ENCODE data around the gene FMN2. TPM values are rescaled to one million over a fixed set of nuclear protein-coding genes. Genes with fewer than 3 reads are reported as not detected.
"Not testable (repeated sequence)": the region's sequence is repeated elsewhere in the genome, so short reads cannot be mapped to it uniquely, and the experiment has no call there.

The FMN2 gene
- total RNA-seq, 1 donor from 2014 or later, result 0.38 TPM

DNA sequence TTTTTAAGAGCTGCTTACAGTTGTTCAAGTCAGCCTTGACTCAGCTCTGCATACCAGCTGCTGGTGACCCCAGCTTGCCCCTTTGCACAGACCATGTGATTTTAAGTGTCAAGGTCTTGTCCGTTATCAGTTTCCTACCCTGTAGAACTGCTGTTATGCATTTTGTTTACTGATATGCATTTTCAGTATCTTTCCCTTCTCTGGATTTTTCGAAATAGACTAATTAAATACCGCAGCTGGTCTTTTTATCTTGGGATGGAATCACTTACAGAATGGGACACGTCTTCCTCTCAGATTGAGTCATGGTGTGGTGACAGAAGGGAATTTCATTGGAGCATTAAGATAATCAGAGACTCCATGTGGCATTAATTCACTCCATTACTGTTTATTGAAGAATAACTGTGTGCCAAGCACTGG, 145.6 kb downstream of the FMN2 start:
- intact Hi-C loops (cut with DNase I), result no loop called here

DNA sequence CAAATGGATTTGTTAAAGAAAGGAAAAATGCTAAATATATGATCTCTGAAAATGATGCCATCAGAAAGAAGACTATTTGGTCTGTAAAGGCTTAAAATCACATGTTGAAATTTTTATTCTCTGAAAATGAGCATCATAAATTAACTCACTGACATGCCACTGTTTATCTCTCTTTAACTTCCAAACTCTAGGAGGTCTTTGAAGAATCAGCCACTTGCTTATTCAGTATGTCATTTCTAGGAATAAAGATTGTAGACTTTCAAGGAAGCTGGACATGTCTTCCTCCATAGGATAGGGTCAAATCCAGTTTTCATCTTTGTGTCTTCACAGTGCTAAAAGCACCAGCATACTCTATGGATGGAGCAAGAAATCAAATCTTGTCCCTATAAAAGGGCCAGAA, 147.6 kb downstream of the FMN2 start:
- intact Hi-C loops (cut with DNase I), result no loop called here

More for the DNA sequence above, 145.6 kb downstream of the FMN2 start:
- no peak for DNase-seq (ENCODE audit: low spot score)

DNA sequence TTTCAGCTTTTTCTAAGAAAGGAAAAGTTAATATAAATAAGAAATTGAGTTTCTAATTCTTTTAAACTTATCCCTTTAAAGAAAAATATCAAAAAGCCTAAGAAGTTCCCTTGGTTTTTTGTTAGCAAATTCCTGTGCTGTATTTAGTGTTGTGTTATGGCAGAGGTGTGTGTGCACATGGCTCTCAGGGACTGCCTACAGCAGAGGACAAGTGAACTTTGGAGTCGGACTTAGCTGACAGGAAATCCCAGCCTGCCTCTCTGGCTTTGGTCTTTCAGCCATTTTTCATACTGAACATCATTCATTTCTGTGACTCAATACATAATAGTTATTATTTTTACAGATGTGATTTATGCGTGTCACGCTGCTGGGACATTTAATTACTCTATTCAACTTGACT, 149.6 kb downstream of the FMN2 start:
- DNase-seq (ENCODE audit: low spot score), result no peak
- intact Hi-C loops (cut with DNase I), result no loop called here

More for the DNA sequence above, 147.6 kb downstream of the FMN2 start:
- DNase-seq (ENCODE audit: low spot score), result no peak

DNA sequence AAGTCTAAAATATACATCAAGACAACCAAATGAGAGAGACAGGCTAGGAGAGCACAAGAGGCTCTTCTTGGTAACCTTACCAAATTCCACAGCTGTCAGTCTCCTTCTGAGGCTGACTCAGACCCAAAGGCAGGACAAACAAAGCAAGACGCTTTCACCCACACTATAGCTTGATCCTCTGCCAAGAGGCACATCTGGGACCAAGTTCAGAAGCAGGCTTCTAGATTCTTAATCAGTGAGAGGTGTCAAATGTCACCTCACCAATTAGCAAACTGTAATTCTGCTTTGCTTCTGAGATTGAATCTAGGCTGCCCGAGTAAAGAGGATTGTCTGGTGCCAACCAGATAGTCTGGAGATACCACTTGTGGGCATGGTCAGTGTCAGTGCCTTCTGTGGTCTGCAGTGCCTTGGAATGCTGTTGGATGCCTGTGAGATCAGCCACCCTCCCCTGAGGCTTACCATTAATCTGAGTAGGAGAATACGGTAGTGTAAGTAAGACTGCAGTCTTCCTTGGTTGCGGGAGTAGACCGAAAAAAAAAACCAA, 151.0 kb downstream of the FMN2 start:
- no peak for DNase-seq (ENCODE audit: low spot score)

DNA sequence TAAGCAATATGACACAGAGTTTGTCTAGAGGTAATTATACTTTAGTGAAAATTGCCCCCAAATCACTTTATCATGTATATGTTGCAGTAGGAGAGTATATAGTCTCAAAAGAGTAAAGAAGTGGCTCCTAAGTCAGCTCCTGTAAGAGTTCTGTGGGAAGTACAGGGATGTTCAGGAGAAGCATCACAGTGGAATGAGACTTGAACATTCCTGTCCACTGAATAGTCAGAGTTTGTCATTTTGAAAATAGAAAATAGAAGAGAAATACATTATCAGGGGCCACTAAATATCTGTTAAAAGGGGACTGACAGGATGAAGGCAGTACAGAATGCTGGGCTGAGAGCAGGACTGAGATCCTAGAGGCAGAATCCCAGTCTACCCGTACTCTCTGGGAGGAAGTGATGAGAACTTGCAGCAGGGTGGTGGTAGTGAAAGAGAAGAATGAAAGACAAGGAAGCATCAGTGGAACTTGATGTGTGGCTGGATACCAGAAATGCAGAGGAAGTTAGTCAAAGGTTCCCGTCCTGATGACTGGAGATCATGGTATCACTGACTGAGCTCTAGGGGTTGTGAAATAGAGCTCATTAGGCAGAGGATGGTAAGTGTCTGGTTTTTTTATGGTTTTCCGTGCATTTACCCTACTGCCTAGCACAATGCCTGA, 153.4 kb downstream of the FMN2 start:
- no peak for DNase-seq (ENCODE audit: low spot score)
- intact Hi-C loops (cut with DNase I), result no loop called here

More for the DNA sequence above, 151.0 kb downstream of the FMN2 start:
- intact Hi-C loops (cut with DNase I), result no loop called here

DNA sequence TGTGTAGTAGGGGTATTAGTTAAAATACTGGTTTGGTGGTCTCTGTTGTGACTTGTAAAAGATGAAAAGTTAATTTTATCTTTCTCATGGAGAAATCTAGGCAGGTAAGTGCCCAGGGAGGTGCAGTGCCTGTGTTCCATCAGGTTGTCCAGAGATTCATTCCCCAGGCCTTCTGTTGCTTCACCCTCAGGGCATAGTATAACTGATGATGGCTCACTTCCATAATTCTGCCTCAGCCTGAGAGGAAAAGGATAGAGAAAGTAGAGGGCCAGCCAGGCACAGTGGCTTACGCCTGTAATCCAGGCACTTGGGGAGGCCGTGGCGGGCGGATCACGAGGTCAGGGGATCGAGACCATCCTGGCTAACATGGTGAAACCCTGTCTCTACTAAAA, 153.9 kb downstream of the FMN2 start:
- no peak for DNase-seq (ENCODE audit: low spot score)
- intact Hi-C loops (cut with DNase I), result no loop called here

DNA sequence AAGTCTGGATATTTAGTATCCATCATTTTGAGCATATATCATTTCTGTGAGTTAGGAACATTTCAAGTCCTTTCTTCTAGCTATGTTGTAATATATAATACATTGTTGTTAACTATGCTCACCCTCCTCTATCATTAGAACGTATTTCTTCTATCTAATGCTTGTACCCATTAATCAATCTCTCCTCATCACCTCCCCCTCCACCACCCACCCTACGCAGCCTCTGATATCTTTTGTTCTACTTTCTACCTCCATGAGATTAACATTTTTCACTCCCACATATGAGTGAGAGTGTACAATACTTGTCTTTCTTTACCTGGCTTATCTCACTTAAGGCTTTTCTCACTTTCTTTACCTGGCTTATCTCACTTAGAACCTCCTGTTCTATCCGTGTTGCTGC, 156.2 kb downstream of the FMN2 start:
- no peak for DNase-seq (ENCODE audit: low spot score)
- intact Hi-C loops (cut with DNase I), result no loop called here

DNA sequence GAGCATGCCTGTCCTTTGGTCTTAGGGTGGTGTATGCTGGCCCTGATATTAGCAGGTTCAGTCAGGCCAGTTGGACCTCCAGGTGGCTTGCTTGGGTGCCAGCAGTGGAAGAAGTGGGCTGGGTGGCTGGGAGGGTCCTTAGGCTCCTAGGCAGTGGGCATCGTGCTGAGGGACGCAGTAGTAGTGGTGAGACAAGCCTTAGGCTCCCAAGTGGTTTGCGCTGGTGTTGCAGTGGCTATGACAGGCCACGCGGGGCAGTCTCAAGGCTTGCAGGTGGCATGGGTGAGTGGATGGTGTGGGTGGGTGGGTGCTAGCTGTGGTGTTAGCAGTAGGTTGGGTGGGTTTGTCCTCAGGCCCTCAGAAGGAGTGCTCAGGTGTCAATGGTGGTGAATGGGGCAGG, 162.3 kb downstream of the FMN2 start:
- DNase-seq (ENCODE audit: low spot score), result no peak
- intact Hi-C loops (cut with DNase I), result no loop called here

DNA sequence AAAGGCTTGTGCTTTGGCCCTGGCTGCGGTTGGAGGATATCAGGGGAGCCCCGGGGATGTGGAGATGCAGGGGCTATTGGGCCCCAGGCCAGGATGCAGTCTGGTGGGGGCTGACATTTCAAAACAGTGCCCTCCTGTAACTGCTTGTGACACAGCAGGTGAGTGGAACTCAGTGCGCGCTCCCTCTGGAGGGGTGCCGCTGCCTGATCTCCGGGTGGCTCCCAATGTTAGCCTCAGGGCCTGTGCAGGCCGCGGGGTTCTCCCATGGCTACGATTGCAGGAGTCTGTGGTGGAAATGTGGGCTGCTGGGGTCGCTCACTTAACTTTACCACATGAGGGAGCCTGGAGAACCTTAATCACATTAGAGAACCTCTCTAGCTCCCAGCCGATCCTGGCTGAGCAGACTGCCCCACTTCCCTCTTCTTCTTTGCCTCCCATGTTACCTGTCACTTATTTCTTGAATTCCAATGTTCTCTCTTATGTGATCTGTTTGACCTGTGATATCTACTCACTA, 163.2 kb downstream of the FMN2 start:
- DNase-seq (ENCODE audit: low spot score), result no peak
- intact Hi-C loops (cut with DNase I), result no loop called here

DNA sequence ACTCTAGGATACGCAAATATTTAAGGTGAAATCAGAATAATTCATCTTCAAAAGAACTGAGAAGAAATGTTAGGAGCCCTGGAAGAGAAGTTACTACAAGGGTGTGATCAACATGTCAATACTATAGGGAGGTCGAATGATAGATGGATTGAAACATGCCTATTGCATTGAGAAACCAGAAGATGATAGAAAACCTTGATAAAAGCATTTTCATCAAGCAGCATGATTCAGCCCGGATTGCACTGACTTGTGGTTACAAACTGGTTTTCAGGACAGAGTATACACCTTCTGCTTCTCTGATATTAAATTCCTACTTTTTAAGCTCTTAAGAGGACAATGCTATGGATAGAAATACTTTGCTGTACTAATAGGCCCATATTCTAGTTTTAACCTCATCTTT, 164.2 kb downstream of the FMN2 start:
- no peak for DNase-seq (ENCODE audit: low spot score)
- intact Hi-C loops (cut with DNase I), result no loop called here

DNA sequence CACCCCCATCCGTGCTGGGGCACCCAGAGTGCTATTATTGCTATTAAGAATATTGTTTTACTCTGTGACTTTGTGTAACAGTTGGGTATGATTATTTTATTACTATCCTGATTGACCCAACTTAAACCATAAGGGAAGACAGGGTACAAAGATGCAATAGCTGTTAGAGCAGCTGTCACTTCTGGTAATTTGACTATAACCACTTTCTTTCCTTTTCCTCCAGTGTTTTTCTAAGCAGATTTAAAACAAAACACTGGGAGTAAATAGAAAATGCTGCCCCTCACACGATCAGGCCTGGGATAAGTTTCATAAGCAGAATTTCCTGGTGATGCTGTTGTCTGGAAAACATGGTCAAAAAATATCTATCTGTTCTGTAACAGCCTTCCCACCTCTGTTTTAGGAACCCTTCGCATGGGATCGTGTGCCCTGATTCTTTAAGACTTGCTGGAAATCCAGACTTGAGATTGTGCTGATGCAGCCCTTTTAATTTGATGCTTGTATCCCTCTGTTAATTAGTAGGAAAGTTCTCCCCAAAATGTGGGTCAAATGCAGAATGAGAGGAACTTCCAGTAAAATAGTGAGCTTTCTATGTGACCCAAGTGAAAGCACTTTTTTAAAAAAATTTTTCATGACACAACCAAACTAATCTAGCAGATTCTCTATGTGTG, 165.3 kb downstream of the FMN2 start:
- intact Hi-C loops (cut with DNase I), result no loop called here
- DNase-seq (ENCODE audit: low spot score), result no peak

DNA sequence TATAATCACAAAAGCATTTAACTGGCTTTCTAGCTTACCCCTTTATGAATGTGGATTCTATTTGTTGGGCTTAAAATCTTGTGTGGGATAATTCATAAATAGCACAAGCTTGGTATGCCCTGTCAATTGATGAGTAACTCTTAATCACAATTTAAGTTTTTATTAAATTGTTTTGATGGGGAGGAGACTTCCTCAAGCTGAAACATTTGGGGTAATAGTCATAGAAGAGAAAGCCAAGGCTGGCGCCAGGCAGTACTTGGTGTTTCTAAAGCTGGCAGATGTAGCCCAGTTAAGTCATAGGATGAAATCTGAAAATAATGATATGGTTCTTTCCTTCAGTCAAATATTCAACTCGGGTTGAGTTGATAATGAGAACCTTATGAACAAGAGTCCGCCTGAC, 167.2 kb downstream of the FMN2 start:
- intact Hi-C loops (cut with DNase I), result no loop called here
- DNase-seq (ENCODE audit: low spot score), result no peak

DNA sequence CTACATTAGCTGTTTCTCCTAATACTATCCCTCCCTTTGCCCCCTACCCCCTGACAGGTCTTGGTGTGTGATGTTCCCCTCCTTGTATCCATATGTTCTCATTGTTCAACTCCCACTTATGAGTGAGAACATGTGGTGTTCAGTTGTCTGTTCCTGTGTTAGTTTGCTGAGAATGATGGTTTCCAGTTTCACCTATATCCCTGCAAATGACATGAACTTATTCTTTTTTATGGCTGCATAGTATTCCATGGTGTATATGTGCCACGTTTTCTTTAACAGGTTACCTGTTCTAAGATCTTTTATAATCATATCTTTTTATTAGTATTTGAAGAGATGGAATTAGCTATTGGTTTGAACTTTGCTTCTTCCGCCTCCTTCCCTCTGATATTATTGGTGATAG, 172.8 kb downstream of the FMN2 start:
- intact Hi-C loops (cut with DNase I); DNase-seq (ENCODE audit: low spot score): not testable (repeated sequence)

DNA sequence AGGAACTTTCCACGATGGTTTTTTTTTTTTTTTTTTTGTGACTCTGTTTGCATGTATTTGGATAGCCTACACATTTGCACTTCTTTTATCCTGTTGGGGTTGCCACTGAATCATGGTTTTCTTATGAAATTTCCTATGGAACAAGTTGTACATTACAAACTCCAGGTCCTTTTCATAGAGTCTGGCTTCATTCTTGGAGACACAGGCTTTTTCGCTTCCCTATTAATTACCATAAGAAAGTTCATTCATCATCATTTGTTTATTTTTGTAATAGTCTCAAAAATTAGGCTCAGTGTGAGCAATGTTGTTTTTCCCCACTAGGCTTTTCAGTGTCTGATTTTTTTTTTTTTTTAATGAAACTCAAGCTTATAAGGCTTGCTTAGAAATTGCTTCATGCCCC, 179.4 kb downstream of the FMN2 start:
- intact Hi-C loops (cut with DNase I), result no loop called here
- no peak for DNase-seq (ENCODE audit: low spot score)

DNA sequence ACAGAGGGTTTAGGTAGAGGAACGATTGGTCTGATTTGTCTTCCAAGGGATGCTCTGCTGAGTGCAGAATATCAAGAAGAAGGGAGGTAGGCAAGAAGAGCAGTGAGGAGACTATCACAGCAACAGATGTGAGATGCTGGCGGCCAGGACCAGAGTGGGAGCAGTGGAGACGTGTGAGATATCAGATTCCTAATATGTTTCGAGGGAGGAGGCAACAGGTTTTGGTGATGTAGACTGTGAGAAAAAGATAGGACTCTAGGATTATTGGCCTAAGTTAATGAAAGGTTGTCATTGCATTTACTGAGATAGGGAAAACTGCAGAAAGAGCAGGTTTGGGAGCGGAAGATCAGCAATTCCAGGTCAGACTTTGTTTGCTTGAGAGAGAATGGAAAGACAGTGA, 182.9 kb downstream of the FMN2 start:
- no peak for DNase-seq (ENCODE audit: low spot score)
- intact Hi-C loops (cut with DNase I), result no loop called here

DNA sequence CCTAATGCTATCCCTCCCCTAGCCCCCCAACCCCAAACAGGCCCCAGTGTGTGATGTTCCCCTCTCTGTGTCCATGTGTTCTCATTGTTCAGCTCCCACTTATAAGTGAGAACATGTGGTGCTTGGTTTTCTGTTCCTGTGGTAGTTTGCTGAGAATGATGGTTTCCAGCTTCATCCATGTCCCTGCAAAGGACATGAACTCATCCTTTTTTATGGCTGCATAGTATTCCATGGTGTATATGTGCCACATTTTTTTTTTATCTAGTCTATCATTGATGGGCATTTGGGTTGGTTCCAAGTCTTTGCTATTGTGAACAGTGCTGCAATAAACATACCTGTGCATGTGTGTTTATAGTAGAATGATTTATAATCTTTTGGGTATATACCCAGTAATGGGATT, 183.5 kb downstream of the FMN2 start:
- DNase-seq (ENCODE audit: low spot score); intact Hi-C loops (cut with DNase I): not testable (repeated sequence)

DNA sequence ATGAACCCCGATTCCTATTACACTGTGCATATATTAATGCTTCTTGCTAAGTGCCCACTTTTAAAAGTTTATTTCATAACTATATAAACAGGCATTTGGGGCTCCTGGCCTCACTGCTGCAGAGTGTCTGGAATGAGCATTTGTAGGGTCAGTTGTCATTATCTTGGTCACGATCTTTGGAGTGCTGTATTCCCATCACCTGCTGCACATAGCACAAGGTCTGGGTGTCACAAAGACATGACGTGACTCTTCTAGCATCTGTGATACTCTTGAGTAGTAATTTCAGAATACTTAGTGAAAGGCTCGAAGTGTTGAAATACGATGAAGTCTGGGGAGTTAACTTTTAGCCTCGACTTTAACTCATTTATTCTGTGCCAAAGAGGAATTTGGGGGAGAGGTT, 186.4 kb downstream of the FMN2 start:
- DNase-seq (ENCODE audit: low spot score), result no peak
- intact Hi-C loops (cut with DNase I), result no loop called here

DNA sequence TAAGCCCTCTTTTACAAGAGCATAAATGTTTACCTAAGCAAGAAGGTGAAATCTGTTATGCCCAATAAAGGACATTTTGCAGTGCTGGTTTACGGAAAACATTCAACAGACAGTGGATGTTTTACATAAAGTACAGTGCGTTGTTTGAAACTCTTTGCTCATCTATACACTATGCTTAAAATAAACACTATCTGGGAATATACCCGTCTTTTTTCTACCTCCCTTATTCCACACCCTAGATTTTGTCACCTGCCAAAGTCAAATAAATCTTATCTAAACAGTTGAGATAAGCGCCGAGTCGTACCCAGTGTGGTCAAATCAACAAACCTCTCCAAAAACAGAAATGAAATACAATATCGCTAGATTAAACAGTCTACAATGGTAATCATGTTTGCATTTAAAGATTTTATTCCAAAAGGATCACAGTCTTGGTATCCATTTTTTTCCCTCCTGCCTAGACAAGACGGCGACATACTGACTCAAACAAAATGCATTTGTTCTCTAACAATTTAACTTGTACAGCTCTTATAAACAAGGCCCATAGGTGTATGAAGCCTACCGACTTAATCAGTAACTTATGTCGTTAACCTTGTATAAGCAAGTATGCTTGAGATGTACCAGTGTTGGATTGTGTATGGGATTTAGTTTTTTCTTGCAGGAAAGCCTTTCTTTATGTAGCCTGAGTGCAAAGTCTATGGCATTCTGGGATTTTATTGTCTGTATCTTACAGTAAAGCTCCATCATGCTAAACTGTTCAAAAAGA, 189.1 kb downstream of the FMN2 start:
- intact Hi-C loops (cut with DNase I), result no loop called here
- DNase-seq (ENCODE audit: low spot score), result no peak

DNA sequence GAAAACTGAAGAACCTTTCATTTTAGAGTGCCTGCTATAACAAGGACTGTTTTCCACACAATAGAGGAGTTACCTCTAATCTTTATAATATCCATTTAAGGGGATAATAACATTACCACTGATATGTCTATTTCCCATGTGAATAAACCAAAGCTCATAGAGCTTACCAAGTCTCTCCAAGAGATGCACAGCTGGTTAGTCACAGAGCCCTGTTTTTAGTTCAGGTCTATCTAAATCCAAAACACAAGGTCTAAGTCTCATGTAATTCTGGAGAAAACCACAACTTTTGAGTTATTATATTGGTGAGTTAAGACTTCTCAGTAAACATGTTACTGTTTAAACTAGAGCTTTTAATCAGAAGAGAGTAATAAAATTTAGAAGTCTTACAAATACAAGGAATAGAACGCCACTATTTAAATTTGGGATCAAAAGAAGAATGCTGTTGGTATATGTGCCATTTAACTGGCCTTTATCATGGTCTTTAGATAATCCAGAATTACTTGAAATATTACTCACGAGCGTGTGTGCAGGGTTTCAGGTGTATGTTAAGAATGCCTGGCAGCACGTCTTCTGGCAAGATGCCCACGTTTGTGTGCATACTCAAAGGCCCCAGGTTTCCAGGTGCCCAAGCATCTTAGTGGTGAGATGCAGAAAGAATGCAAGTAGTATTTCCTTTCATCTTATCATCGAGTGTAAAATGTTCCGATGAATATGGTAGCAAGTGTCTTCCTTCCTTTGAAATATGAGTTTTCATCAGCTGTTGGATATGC, 190.6 kb downstream of the FMN2 start:
- no peak for DNase-seq (ENCODE audit: low spot score)
- intact Hi-C loops (cut with DNase I), result no loop called here
